NB4 (cell line): ENCODE results near the gene PDS5B.

Source experiments
- MYC ChIP-seq: IDR thresholded peaks from 2 replicates; pipeline ENCODE4 v1.6.1; 2011; ENCODE audit warnings: low read depth, low read length
- TF ChIP-seq, protein P1 (sequence below): IDR thresholded peaks from one replicate; pipeline ENCODE4 v1.5.1; 2012; ENCODE audit warnings: low read depth, low read length

DNA sequence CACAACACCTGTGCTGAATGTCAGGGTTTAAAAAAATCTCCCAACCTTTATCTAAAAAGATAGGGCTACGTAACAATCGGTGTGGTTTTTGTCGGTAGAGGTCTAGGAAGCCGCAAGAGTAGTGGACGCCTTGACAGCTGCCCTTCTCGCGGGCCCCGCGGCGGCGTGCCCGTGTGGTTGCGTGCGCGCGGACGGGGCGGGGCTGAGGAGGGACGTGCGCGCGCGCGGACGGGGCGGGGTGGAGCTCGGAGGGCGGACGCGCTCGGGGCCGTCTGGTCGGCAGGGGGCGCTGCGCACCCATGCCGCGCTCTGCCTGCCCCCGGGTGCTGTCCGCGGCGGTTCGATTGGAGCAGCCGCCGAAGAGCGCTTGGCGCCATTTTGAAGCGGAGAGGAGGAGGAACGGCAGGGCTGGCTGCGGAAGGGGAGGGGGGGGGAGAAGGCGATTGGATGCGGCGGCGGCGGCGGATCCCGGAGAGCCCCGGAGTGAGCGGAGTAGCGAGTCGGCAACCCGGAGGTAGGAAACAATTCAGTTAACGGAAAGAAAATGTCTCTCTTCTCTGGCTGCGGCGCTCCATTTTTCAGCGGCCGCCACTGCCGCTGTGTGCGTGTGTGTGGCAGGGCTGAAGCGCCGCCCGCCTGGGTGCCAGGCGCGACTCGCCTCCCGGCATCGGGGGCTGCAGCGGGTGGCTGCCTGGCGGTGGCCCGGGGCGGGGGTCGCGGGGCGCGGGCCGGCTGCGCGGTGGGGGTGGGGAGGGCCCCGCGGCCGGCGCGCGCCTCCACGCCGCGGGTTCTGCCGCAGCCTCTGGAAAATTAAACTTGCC is at the start of gene PDS5B:
- TF ChIP-seq, protein P1, sequence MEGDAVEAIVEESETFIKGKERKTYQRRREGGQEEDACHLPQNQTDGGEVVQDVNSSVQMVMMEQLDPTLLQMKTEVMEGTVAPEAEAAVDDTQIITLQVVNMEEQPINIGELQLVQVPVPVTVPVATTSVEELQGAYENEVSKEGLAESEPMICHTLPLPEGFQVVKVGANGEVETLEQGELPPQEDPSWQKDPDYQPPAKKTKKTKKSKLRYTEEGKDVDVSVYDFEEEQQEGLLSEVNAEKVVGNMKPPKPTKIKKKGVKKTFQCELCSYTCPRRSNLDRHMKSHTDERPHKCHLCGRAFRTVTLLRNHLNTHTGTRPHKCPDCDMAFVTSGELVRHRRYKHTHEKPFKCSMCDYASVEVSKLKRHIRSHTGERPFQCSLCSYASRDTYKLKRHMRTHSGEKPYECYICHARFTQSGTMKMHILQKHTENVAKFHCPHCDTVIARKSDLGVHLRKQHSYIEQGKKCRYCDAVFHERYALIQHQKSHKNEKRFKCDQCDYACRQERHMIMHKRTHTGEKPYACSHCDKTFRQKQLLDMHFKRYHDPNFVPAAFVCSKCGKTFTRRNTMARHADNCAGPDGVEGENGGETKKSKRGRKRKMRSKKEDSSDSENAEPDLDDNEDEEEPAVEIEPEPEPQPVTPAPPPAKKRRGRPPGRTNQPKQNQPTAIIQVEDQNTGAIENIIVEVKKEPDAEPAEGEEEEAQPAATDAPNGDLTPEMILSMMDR: peak; percentile 39
- TF ChIP-seq MYC: peak; percentile 62
